HG03520 (cell line): Measurements from ENCODE around the gene ZBTB5.
"Not testable (repeated sequence)": the region's sequence is repeated elsewhere in the genome, so short reads cannot be mapped to it uniquely, and the experiment has no call there.

Experiments used
- ATAC-seq: cut with Tn5 transposase; IDR thresholded peaks from one replicate; pipeline ENCODE4 v1.9.1; 2021; ENCODE audit warnings: mild to moderate bottlenecking, moderate library complexity; ENCODE audit not compliant: unreplicated experiment

The ZBTB5 gene

GRCh38 chr9:37408933-37409710 is 56.1 kb downstream of the ZBTB5 start:
- peak; percentile 90 for ATAC-seq

GRCh38 chr9:37407468-37407867 is 57.8 kb downstream of the ZBTB5 start:
- no peak for ATAC-seq

GRCh38 chr9:37406603-37407401 is 58.4 kb downstream of the ZBTB5 start:
- ATAC-seq: no peak

GRCh38 chr9:37405764-37406380 is 59.4 kb downstream of the ZBTB5 start:
- no peak for ATAC-seq

GRCh38 chr9:37405350-37405749 is 59.9 kb downstream of the ZBTB5 start:
- ATAC-seq: no peak

- ATAC-seq: no peak
These were observed 60.7 kb downstream of the ZBTB5 start for GRCh38 chr9:37404590-37404989.

GRCh38 chr9:37399336-37399735 is 65.9 kb downstream of the ZBTB5 start:
- no peak for ATAC-seq

GRCh38 chr9:37398464-37399025 is 66.7 kb downstream of the ZBTB5 start:
- ATAC-seq: no peak

GRCh38 chr9:37397948-37398347 is 67.3 kb downstream of the ZBTB5 start:
- not testable (repeated sequence) for ATAC-seq

- ATAC-seq: no peak
These were observed 69.6 kb downstream of the ZBTB5 start for GRCh38 chr9:37395663-37396062.

- ATAC-seq: no peak
These were observed 70.0 kb downstream of the ZBTB5 start for GRCh38 chr9:37395229-37395628.

- no peak for ATAC-seq
These were observed 73.0 kb downstream of the ZBTB5 start for GRCh38 chr9:37392272-37392671.

GRCh38 chr9:37390759-37391158 is 74.5 kb downstream of the ZBTB5 start:
- peak; percentile 89 for ATAC-seq
